Femur (tissue), 1 donor: ENCODE results near the gene EMB.
"Not testable (repeated sequence)": the region's sequence is repeated elsewhere in the genome, so short reads cannot be mapped to it uniquely, and the experiment has no call there.

Source experiments
- DNase-seq: peaks from one replicate; pipeline ENCODE4 v3.0.0-alpha.2; 2017

The EMB gene, protein sequence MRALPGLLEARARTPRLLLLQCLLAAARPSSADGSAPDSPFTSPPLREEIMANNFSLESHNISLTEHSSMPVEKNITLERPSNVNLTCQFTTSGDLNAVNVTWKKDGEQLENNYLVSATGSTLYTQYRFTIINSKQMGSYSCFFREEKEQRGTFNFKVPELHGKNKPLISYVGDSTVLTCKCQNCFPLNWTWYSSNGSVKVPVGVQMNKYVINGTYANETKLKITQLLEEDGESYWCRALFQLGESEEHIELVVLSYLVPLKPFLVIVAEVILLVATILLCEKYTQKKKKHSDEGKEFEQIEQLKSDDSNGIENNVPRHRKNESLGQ

DNA sequence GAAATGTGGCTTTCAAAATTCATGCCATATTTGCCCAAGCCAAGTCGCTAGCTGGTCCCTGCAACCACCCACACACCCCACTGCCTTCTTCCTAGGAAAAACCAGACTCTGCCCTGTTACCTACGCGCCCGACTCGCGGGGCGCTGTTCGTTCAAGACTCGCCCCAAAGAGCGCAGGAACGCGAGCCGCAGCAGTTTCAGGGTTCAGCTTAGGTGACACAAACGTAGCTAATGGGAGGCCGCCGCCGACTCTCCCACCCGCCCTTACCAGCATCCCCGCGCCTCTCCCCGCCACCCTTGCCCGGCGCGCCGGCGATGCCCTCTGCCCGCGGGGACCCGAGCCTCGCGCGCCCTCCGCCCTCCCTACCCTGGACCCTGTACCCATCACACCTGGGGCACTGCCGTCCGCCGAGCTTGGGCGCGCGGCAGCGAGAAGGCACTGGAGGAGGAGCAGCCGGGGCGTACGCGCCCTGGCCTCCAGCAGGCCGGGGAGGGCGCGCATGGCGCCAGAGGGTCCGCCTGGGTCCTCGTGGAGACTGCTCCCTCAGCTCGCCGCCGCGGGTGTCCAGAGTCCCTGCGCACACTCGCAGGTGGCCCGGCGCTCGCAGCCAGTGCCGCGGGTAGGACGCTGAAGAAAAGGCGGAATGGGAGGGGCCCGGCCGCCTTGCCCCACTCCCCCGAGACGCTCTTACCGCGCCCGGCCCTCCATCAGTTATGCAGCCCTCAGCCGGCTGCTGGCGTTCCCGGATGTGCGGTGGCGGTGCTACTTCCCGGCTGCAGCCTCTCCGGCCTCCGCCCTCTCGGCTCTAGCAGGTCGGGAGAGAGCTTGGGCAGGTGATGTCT, at the start of gene EMB:
Gene EMB (minus strand): TSS at position 638 of the 842 bp plus-strand sequence. CDS start 137 bp downstream, at position 501.
- peak; percentile 60 for DNase-seq

DNA sequence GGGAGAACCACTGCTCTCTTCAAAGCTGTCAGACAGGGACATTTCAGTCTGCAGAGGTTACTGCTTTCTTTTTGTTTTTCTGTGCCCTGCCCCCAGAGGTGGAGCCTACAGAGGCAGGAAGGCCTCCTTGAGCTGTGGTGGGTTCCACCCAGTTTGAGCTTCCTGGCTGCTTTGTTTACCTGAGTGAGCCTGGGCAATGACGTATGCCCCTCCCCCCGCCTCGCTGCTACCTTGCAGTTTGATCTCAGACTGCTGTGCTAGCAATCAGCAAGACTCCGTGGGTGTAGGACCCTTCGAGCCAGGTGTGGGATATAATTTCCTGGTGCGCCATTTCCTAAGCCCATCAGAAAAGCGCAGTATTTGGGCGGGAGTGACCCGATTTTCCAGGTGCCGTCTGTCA, 48.4 kb upstream of the EMB start:
- not testable (repeated sequence) for DNase-seq

DNA sequence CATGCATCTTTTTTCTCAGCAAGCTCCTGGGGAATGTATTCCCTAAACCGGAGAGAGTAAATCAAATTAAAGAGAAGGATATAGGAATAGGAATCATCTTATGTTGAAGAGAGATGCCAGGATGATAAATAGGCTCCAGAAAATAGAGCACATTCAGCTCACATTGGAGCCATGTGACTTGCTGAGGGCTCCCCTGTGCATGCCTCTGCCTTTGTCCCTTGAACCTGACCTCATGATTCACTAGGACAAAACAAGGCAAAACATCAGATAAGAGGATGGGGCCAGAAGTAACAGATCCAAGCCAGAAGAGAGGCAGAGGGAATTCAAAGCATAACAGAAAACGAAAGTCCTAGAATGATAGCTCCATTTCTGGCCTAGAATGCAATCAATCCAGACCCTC, 37.7 kb upstream of the EMB start:
- not testable (repeated sequence) for DNase-seq

DNA sequence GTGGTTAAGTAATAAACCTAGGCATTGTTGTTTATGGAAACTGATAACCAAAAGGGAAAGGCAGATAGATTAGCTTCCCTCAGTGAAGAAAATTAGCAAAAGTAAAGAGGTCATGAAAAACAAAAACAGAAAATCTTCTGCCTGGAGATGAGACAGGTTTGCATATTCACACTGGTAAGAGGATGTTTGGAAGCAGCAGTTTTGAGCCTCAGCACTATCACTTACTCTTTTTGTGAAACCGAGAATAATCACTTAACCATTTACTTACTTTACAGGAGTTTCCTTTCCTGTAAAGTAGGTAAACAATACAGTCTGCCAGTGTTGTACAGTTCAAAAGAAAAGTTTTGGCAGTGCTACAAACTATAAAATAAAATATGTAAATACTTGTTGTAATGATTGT, 35.5 kb upstream of the EMB start:
- no peak for DNase-seq

DNA sequence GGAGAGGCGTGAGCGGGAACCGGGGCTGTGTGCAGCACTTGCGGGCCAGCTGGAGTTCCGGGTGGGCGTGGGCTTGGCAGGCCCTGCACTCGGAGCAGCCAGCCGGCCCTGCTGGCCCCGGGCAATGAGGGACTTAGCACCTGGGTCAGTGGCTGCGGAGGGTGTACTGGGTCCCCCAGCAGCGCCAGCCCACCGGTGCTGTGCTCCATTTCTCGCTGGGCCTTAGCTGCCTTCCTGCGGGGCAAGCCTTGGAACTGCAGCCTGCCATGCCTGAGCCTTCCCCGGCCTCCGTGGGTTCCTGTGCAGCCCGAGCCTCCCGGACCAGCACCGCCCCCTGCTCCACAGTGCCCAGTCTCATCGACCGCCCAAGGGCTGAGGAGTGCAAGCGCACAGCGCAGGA, 23.9 kb upstream of the EMB start:
- DNase-seq = not testable (repeated sequence)

DNA sequence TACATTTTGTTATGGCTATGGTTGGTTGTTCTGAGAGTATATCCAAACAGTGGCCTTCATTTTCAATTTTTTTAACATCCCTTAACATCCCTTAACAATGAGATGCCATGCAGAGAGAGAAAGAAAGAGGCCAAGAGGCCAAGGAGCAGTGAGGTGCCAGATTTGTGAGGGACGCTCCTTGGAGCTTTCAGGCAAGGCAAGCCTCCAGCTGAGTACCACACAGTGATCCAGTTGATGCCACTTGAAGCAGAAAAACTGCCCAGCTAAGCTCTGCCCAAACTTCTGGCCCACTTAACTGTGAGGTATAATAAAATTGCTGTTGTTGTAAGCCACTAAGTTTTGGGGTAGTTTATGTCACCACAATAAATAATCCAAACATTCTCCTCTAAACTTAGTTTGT, 22.6 kb upstream of the EMB start:
- DNase-seq = no peak

DNA sequence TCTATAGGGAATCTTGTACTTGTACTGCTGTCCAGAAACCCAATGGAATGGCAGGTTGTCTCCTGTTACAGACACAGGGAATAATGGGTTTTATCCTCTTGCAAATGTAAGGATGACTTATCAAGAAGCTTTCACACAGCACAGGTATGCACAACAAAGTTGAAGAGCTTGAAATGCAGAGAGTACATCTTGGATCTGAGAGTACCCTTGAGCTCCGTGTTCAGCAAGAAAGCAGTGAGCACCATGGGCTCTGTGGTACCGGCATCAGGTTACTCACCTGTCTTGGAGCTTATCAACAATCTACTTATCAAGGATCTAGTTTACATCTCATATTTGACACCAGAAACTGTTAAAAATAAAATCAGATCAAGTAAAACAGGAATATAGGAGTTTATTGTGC, 22.0 kb upstream of the EMB start:
- no peak for DNase-seq

DNA sequence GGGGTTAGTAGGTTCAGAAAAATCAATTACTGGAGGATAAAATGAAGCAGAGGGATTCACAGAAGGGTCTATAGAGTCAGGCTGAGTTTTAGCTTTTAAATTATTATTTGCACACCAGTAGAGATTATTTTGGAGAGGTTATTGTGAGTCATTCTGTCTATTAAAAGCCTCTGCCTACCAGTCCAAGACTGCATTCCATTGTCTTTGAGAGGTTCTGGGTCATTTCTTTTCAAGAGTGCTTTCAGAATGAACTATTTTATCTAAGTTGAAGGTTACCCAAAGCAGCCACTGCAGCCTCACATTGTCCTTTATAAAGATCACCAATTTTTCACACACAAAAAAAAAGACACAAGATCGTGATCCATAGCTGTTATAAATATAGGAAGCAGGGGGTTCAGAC, 21.5 kb upstream of the EMB start:
- not testable (repeated sequence) for DNase-seq

DNA sequence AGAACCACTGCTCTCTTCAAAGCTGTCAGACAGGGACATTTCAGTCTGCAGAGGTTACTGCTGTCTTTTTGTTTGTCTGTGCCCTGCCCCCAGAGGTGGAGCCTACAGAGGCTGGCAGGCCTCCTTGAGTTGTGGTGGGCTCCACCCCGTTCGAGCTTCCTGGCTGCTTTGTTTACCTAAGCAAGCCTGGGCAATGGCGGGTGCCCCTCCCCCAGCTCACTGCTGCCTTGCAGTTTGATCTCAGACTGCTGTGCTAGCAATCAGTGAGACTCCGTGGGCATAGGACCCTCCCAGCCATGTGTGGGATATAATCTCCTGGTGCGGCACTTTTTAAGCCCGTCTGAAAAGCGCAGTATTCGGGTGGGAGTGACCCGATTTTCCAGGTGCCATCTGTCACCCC, 17.3 kb upstream of the EMB start:
- DNase-seq = not testable (repeated sequence)

DNA sequence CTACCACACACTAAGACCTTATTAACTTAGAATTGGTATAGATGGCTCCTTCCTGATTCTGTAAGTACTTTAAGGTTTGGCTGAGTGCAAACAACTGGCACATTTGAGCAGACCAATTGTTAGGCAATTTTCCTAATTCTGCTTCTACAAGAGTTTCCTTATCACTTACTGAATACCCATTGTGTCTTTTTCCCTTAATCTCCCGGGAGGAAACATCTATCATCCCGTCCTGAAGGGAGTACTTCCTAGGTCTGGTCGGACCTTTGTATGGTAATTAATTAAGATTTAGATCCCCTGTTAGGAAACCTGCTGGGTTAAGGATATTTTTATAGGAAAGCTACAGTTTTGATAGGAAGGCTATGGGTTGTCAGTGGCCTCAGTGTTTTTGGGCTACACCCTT, 8.2 kb upstream of the EMB start:
- DNase-seq = not testable (repeated sequence)

DNA sequence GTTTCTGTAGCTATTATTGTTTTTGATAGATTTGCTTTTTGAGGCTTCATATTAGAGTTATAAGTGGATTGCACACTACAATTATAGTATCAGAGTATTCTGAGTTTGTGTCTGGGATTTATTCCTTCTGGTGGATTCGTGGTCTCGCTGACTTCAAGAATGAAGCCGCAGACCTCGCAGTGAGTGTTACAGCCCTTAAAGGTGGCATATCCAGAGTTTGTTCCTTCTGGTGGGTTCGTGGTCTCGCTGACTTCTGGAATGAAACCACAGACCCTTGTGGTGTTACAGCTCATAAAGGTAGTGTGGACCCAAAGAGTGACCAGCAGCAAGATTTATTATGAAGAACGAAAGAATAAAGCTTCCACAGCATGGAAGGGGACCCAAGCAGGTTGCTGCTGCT, 6.9 kb upstream of the EMB start:
- no peak for DNase-seq

DNA sequence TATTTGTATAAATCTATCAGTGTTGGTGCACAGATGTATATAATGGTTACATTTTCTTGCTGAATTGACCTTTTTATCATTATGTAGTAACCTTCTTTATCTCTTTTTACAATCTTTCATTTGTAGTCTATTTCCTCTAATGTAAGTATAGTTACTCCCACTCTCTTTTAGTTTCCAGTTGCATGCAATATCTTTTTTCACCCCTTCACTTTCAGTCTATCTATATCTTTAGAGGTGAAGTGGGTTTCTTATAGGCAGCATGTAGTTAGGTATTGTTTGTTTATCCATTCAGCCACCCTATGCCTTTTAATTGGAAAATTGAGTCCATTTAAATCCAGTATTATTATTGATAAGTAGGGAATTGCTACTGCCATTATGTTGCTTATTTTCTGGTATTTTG, 6.1 kb upstream of the EMB start:
- DNase-seq = no peak

DNA sequence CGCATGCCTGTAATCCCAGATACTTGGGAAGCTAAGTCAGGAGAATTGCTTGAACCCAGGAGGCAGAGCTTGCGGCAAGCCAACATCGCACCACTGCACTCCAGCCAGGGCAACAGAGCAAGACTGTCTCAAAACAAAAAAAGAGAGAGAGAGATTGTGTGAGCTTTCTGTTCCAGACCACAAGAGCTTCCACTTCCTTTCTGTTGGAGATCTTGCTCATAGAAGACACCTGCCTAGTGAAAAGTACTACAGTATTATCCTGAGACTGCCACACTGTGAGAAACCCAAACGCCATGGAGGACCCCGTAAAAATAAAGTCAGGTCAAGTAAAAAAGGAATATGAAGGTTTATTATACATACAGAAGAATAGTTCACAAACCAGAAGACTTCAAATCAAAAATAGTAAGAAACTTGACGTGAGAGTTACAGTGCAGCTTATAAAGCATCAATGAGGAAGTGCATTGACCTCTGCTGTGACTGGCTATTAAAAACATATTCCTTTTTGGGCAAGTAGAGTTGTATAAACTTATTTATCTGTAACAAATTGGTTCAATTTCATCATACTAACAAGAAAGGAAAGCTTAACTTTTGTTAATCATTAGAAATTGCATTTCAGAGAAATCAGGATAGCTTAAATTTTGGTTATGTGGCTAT, 4.3 kb upstream of the EMB start:
- no peak for DNase-seq

DNA sequence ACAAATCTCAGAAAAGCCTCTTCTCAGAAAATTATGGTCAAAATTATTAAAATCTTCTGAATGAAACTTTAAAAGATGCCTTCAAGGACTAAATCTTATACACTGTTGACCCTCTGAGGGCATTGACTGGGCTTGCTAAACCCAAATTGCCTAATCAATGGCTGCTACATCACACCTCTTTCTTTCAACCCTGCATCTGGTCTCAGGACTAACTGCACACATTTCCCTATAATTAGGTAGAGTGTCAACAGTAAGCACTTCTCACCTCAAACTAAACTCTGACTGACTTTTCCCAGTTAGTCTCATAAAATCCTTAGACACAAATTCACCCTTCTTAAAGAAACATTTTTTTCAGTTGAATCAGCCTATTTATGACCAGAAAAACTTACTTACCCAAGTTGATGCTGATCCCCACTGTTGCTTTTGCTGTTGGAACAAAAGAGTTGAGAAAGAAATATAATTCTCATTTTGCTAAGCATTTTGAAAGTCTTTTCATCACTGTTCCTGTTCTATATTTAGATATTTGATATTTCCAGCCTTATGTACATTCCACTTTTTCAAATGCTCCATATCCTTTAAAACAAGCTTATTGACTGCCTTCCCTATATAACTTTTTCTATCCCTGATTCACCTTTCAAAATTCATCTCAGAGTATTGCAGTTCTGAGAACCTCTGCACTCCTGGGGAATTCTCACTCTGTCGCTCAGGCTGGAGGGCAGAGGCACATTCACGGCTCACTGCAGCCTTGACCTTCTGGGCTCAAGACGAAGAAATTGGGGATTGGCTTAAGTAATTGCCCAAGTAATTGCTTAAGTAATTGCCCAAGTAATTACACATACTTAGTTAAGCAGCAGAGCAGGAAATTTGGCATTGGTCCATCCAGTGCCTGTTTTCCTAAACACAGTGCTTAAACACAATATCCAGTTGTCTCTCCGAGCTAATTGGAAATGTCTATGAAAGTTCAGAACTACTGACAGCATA, 1.8 kb upstream of the EMB start:
- DNase-seq = not testable (repeated sequence)

DNA sequence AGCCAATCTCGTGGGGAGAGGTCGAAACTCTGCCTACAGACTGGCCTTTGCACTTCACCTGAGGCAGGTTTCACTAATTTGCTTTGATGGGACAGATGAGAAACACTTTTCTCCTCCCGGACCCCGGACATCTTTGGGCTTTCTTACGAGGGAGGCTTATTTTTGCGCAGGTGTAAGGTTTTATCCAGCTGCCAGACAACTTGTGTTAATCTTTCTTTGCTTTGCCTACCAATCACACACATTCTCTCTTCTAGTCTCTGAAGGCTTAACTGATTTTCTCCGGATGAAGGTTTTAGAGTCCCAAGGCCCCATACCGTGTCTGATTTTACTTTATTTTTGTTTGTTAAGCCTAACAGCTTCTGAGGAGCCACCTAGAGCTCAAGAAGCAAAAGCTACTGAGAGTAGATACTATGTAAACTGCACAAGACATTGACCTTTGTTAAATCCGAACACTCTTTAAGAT, 436 bp upstream of the EMB start:
- DNase-seq = no peak

DNA sequence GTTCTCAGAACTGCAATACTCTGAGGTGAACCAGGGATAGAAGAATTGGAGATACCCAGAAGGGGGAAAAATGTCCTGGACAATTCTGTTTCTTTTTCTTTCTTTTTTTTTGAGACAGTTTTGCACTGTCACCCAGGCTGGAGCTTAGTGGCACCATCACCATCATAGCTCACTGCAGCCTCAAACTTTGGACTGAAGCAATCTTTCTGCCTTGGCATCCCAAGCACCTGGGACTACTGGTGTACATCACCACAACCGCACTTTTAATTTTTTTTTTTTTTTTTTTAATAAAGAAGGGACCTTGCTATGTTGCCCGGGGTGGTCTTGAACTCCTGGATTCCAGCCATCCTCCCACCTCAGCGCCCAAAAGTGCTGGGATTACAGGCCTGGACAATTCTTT, 1.9 kb downstream of the EMB start:
- DNase-seq = no peak

DNA sequence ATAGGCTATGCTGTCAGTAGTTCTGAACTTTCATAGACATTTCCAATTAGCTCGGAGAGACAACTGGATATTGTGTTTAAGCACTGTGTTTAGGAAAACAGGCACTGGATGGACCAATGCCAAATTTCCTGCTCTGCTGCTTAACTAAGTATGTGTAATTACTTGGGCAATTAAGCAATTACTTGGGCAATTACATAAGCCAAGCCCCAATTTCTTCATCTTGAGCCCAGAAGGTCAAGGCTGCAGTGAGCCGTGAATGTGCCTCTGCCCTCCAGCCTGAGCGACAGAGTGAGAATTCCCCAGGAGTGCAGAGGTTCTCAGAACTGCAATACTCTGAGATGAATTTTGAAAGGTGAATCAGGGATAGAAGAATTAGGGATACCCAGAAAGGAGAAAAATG, 3.0 kb downstream of the EMB start:
- not testable (repeated sequence) for DNase-seq

DNA sequence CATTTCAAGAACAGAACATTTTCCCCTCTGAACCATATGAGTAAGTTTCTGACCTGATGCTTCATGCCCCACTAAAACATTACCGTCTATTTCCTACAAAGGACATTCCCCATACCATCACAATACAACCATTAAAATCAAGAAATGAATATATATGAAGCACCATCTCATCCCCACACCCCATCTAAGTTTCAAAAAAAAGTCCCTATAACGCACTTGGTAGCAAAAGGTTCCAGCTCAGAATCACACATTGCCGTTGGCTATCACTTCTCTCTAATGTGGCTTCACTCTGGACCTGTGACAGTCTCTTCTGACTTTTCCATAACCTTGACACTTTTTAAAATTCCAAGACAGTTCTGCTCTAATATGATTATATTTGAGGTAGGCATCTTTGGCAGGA, 5.9 kb downstream of the EMB start:
- DNase-seq = no peak

DNA sequence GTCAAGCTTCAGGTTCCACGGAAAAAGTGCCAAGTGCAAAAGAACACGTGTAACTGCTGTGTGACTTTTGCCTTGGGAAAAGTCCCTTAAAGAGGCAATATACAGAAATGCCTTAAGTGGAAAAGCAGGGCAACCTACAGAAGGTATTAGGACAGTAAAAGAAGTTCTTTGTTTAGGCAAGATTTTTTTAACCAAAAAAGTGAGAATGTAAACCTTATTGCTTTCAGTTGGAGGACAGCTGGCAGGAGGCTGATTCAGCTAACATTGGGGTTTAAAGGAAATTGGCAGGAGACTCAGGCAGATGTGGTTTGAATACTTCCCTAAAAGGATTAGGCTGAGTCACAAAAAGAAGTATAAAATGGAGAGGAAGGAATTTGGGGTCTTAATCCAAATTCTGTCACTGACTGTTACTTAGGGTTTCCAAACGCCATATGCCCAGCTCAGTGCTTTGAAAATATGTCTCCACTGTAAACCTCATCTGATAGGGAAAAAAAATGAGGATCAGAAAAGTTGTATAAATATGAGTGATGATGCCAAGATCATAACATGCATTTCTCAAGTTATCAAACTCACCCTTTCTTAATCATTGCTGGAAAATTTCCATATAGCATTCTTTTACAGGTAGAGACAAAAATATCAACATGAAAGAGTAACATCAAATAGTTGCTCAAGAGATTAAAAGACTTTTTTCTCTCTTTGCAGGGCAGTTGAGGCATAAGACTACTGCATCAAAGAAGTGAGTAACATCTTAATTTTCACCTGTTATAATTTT, 9.8 kb downstream of the EMB start:
- DNase-seq = peak; percentile 20

DNA sequence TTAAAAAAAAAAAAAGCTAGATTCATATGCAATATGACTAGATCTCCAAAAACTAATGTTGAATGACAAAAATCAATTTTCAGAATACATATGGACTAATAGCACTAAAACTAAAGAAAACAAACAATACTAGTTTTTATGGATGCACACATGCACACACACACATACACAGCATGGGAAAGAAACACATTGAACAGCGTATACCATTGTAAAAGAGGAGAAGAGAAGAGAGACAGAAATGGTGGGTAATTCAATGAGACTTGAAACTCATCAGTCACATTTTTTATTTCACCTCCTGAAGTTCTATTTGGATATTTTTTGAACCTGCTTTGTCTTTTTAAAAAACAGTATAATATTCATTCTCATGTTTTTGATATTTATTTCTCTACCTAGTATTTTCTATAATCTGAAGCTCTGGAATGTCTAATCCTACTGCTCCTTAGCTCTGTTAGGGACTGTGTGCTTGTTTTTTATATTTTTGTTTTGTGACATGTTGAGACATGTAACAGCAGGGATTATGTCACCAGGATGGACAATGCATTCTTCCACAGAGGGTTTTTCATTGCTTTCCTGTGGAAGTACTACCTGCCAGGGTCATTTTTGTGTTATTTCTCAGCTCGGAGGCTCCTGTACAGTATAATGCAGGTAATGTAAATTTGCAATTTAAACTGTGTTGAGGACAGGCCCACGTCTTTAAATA, 17.8 kb downstream of the EMB start:
- DNase-seq = not testable (repeated sequence)
